Prostate gland (tissue), 2 donors: Measurements from ENCODE around the gene ZNF784.

Source experiments
- POLR2A ChIP-seq: fragments of 450-650 bp; IDR thresholded peaks from one replicate; pipeline ENCODE4 v1.6.1; 2016; ENCODE audit warnings: antibody characterized with exemption, mild to moderate bottlenecking
- POLR2AphosphoS5 ChIP-seq: sonication (generic); formaldehyde crosslinking; IDR thresholded peaks from one replicate; pipeline ENCODE4 v1.6.1; 2017; ENCODE audit warnings: antibody characterized with exemption
- TF ChIP-seq, protein P1 (sequence below), 4 experiments: fragments of 200-600 bp in 2 of 4; fragments of 450-650 bp in 2 of 4; sonication (generic) in 2 of 4; IDR thresholded peaks; 1 replicate in 3 of 4; 2 replicates in 1 of 4; pipeline ENCODE4 v1.5.1; 2016 to 2019; ENCODE audit warnings: antibody characterized with exemption in 4 of 4, mild to moderate bottlenecking in 2 of 4, moderate library complexity in 2 of 4

DNA sequence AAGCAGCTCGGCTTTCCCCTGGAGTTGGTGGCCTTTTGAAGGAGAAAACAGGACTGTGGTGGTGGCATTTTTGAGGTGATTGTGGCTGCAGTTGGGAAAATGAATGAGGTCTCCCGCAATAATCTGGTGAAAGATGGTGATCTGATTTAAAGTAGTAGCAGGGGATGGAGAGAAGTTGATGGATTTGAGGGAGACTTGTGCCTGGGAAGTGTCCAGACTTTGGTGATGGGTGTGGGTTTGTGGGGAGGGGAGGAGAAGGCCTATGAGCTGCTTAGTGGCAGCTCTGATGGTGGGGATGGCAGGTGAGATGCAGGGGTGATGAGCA is 46.6 kb upstream of the ZNF784 start:
- no peak for TF ChIP-seq POLR2AphosphoS5
- TF ChIP-seq, protein P1, sequence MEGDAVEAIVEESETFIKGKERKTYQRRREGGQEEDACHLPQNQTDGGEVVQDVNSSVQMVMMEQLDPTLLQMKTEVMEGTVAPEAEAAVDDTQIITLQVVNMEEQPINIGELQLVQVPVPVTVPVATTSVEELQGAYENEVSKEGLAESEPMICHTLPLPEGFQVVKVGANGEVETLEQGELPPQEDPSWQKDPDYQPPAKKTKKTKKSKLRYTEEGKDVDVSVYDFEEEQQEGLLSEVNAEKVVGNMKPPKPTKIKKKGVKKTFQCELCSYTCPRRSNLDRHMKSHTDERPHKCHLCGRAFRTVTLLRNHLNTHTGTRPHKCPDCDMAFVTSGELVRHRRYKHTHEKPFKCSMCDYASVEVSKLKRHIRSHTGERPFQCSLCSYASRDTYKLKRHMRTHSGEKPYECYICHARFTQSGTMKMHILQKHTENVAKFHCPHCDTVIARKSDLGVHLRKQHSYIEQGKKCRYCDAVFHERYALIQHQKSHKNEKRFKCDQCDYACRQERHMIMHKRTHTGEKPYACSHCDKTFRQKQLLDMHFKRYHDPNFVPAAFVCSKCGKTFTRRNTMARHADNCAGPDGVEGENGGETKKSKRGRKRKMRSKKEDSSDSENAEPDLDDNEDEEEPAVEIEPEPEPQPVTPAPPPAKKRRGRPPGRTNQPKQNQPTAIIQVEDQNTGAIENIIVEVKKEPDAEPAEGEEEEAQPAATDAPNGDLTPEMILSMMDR (IDR thresholded peaks at IDR 0.05): no peak
- no peak for TF ChIP-seq POLR2A
